GM19238 (cell line): ENCODE measurements around the gene AKT2.

Experiments used
- DNase-seq: peaks from one replicate; pipeline ENCODE4 v3.0.0; 2011; ENCODE audit warnings: low spot score; ENCODE audit not compliant: insufficient read length

AKT2 gene

GRCh38 chr19:40191836-40192646 lies 93.1 kb downstream of the AKT2 start:
- no peak for DNase-seq

GRCh38 chr19:40190891-40191835 lies 94.0 kb downstream of the AKT2 start, which contains the start of gene MAP3K10:
Gene MAP3K10 (plus strand): TSS chr19:40191426. CDS start chr19:40192032, 606 bp downstream.
- DNase-seq = peak; percentile 88

- DNase-seq = no peak
These were observed 100.9 kb downstream of the AKT2 start for GRCh38 chr19:40184273-40184672.
